Hepatocyte (in vitro differentiated cells): ENCODE data around the gene TMPRSS3. TPM values are rescaled to one million over a fixed set of nuclear protein-coding genes. Genes with fewer than 3 reads are reported as not detected.

Source experiments
- DNase-seq: peaks from one replicate; pipeline ENCODE4 v3.0.0-alpha.2; 2016; ENCODE audit warnings: low spot score
- H2AFZ ChIP-seq: fragments of 200-600 bp; sonication (generic); 2 replicates; pipeline ENCODE4 v1.6.0; 2016; ENCODE audit warnings: antibody characterized with exemption, mild to moderate bottlenecking
- H3K27ac ChIP-seq: fragments of 200-600 bp; sonication (generic); 2 replicates; pipeline ENCODE4 v1.5.1; 2016; ENCODE audit warnings: mild to moderate bottlenecking
- H3K27me3 ChIP-seq: fragments of 200-600 bp; sonication (generic); 2 replicates; pipeline ENCODE4 v1.6.1; 2016
- H3K36me3 ChIP-seq: fragments of 200-600 bp; sonication (generic); replicated peaks from 2 replicates; pipeline ENCODE4 v1.5.1; 2016; ENCODE audit warnings: low read depth; ENCODE audit not compliant: insufficient read depth
- H3K4me1 ChIP-seq: fragments of 200-600 bp; sonication (generic); 2 replicates; pipeline ENCODE4 v1.5.1; 2016; ENCODE audit warnings: mild to moderate bottlenecking, moderate library complexity; ENCODE audit not compliant: insufficient read depth
- H3K4me2 ChIP-seq: fragments of 200-600 bp; sonication (generic); 2 replicates; pipeline ENCODE4 v1.6.0; 2016
- H3K4me3 ChIP-seq: fragments of 200-600 bp; sonication (generic); 2 replicates; pipeline ENCODE4 v1.5.1; 2016; ENCODE audit warnings: mild to moderate bottlenecking
- H3K79me2 ChIP-seq: fragments of 200-600 bp; sonication (generic); 2 replicates; pipeline ENCODE4 v1.6.0; 2017; ENCODE audit warnings: mild to moderate bottlenecking
- H3K9me2 ChIP-seq: fragments of 200-600 bp; sonication (generic); replicated peaks from 2 replicates; pipeline ENCODE4 v1.6.0; 2017; ENCODE audit warnings: mild to moderate bottlenecking; ENCODE audit not compliant: insufficient read depth
- H3K9me3 ChIP-seq: fragments of 200-600 bp; sonication (generic); 2 replicates; pipeline ENCODE4 v1.5.1; 2016; ENCODE audit warnings: low read depth, mild to moderate bottlenecking
- H4K20me1 ChIP-seq: fragments of 200-600 bp; sonication (generic); 2 replicates; pipeline ENCODE4 v1.6.0; 2016; ENCODE audit warnings: mild to moderate bottlenecking; ENCODE audit not compliant: insufficient read depth, poor library complexity, severe bottlenecking
- CTCF ChIP-seq: fragments of 200-600 bp; sonication (generic); IDR thresholded peaks from 2 replicates; pipeline ENCODE4 v1.5.1; 2016; ENCODE audit warnings: antibody characterized with exemption, mild to moderate bottlenecking; ENCODE audit not compliant: poor library complexity
- EZH2 ChIP-seq: fragments of 200-600 bp; sonication (generic); IDR thresholded peaks from 2 replicates; pipeline ENCODE4 v1.6.1; 2016; ENCODE audit warnings: antibody characterized with exemption, mild to moderate bottlenecking, borderline replicate concordance
- EZH2phosphoT487 ChIP-seq: fragments of 200-600 bp; sonication (generic); IDR thresholded peaks from one replicate; pipeline ENCODE4 v1.6.1; 2018; ENCODE audit warnings: antibody characterized with exemption, mild to moderate bottlenecking, low read depth, moderate library complexity; ENCODE audit not compliant: unreplicated experiment, severe bottlenecking
- WGBS: methylation state at CpG from one replicate; pipeline ENCODE4 v1.1.6; 2016; ENCODE audit warnings: low lambda C conversion rate; ENCODE audit errors: missing lambda C conversion rate; 5-methylcytosine and 5-hydroxymethylcytosine counted together
- polyA plus RNA-seq: library from polyadenylated mRNA; unstranded; fragments of >200 nt; fragmentation: Nextera tagmentation; extraction: Ambion mirVana; gene quantifications from 2 replicates; pipeline ENCODE4 v1.2.1, GENCODE V29; 2016
- total RNA-seq: library from RNA; depleted of rRNA; stranded (reverse); fragments of >200 nt; gene quantifications from 2 replicates; pipeline ENCODE4 v1.2.3, GENCODE V29; 2014

The TMPRSS3 gene
- total and polyA plus RNA-seq, 2 experiments from 2014 or later: 1.4 to 1.7 TPM

GRCh38 chr21:42365770-42366169, 30.1 kb downstream of the TMPRSS3 start:
- peaks cover 21% of the 10 kb centered on the region for H3K4me1 ChIP-seq
- no peak overlapping the region for H2AFZ ChIP-seq
- H3K79me2 ChIP-seq: no peaks in the 10 kb centered on the region
- peak overlapping the region; percentile 92 for H3K27ac ChIP-seq
- H4K20me1 ChIP-seq: no peaks in the 10 kb centered on the region
- H3K9me3 ChIP-seq: no peaks in the 10 kb centered on the region
- no peak overlapping the region for H3K4me2 ChIP-seq
- H3K27me3 ChIP-seq: no peaks in the 10 kb centered on the region
- no peak for DNase-seq
- no peaks in the 10 kb centered on the region for H3K9me2 ChIP-seq
- TF ChIP-seq CTCF (no peak), EZH2phosphoT487 (no peak), EZH2 (no peak)
- no peaks in the 10 kb centered on the region for H3K36me3 ChIP-seq
- no peak overlapping the region for H3K4me3 ChIP-seq
- WGBS: 92% methylated on average over 6 of the region's 6 CpGs

GRCh38 chr21:42364304-42364865, 31.5 kb downstream of the TMPRSS3 start:
- no peak overlapping the region for H3K4me2 ChIP-seq
- no peak overlapping the region for H3K27ac ChIP-seq
- no peaks in the 10 kb centered on the region for H3K9me3 ChIP-seq
- no peak for DNase-seq
- TF ChIP-seq EZH2phosphoT487 (no peak), EZH2 (no peak), CTCF (no peak)
- H3K27me3 ChIP-seq: no peaks in the 10 kb centered on the region
- H3K4me1 ChIP-seq: peaks cover 21% of the 10 kb centered on the region
- no peaks in the 10 kb centered on the region for H3K79me2 ChIP-seq
- no peaks in the 10 kb centered on the region for H3K36me3 ChIP-seq
- H3K4me3 ChIP-seq: no peak overlapping the region
- no peak overlapping the region for H2AFZ ChIP-seq
- no peaks in the 10 kb centered on the region for H4K20me1 ChIP-seq
- H3K9me2 ChIP-seq: no peaks in the 10 kb centered on the region
- WGBS: 89% methylated on average over 13 of the region's 13 CpGs

- H3K4me2 ChIP-seq: no peak overlapping the region
- no peaks in the 10 kb centered on the region for H4K20me1 ChIP-seq
- TF ChIP-seq CTCF (no peak), EZH2 (no peak), EZH2phosphoT487 (no peak)
- no peaks in the 10 kb centered on the region for H3K9me3 ChIP-seq
- WGBS: 76% methylated on average over 8 of the region's 8 CpGs
- H2AFZ ChIP-seq: no peak overlapping the region
- DNase-seq: no peak
- H3K4me3 ChIP-seq: no peak overlapping the region
- H3K27me3 ChIP-seq: no peaks in the 10 kb centered on the region
- peaks cover 19% of the 10 kb centered on the region for H3K4me1 ChIP-seq
- H3K27ac ChIP-seq: peak overlapping the region; percentile 23
- no peaks in the 10 kb centered on the region for H3K36me3 ChIP-seq
- no peaks in the 10 kb centered on the region for H3K79me2 ChIP-seq
- no peaks in the 10 kb centered on the region for H3K9me2 ChIP-seq
Measured at GRCh38 chr21:42363312-42363711, 32.5 kb downstream of the TMPRSS3 start.

GRCh38 chr21:42362700-42363099, 33.2 kb downstream of the TMPRSS3 start:
- 87% methylated on average over 9 of the region's 9 CpGs for WGBS
- H3K4me3 ChIP-seq: no peak overlapping the region
- no peak for DNase-seq

More at GRCh38 chr21:42362700-42363099, 33.2 kb downstream of the TMPRSS3 start:
- Histone ChIP-seq H3K27ac (peak overlapping the region; percentile 23), H3K9me3 (no peaks in the 10 kb centered on the region), H3K27me3 (no peaks in the 10 kb centered on the region), H3K36me3 (no peaks in the 10 kb centered on the region), H3K4me1 (peaks cover 14% of the 10 kb centered on the region), H3K4me2 (no peak overlapping the region), H3K79me2 (no peaks in the 10 kb centered on the region), H4K20me1 (no peaks in the 10 kb centered on the region), H2AFZ (no peak overlapping the region), H3K9me2 (no peaks in the 10 kb centered on the region)
- TF ChIP-seq EZH2phosphoT487: no peak
